ENCODE results near the gene HTRA3.

The HTRA3 gene

DNA sequence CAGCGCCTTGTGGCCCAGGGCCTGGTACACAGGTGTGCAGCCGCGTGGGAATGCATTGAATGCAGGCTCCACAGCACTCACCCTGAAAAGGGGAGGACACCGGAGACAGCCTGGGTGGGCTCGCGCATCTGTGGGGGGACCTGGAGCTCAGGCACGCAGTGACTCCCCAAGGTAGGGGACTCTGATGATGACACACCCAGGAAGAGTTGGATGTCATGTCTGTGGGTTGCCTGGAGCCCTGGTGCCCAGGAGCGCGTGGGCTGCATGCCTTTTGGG, 32.7 kb upstream of the HTRA3 start (continued):
- TF ChIP-seq ZNF8 (CRISPR knock-in tag; IDR thresholded peaks at IDR 0.05) (no peak), SNAI2 (CRISPR knock-in tag; IDR thresholded peaks at IDR 0.05) (no peak), ZFP3 (CRISPR knock-in tag; IDR thresholded peaks at IDR 0.05) (no peak), ISL1 (CRISPR knock-in tag; IDR thresholded peaks at IDR 0.05) (no peak), PPARA (CRISPR knock-in tag; IDR thresholded peaks at IDR 0.05; ENCODE audit: borderline replicate concordance) (no peak), CSRNP3 (CRISPR knock-in tag; IDR thresholded peaks at IDR 0.05) (no peak), TOX (CRISPR knock-in tag; IDR thresholded peaks at IDR 0.05; ENCODE audit: borderline replicate concordance) (no peak), OSR1 (CRISPR knock-in tag; IDR thresholded peaks at IDR 0.05) (no peak), ZNF70 (CRISPR knock-in tag; IDR thresholded peaks at IDR 0.05) (no peak)

- no peak for ATAC-seq
Measured at GRCh38 chr4:8237256-8237989, 32.1 kb upstream of the HTRA3 start.

DNA sequence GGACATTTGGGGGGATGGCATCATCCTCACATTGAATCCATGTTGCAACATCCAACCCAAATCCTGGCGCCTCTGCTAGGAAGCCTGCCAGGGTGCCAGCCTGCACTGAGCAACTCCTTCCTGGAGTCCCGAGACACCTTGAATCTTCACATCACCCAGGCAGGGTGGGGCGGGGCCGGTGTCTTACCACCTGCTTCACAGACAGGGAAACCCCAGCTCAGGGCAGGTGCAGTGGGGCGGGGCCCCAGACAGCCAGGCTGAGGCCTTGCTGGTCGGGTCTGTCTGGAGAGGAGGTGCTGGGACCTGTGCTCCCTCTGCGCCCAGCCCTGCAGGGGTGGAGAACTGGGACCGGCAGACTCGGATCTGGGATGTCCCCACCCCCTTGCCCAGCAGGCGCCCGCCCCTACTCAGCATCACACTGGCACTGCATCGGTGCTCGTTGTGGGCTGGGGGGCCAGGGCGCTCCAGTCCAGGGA, 31.5 kb upstream of the HTRA3 start:
- TF ChIP-seq OSR1 (CRISPR knock-in tag; IDR thresholded peaks at IDR 0.05) (no peak), PPARA (CRISPR knock-in tag; IDR thresholded peaks at IDR 0.05; ENCODE audit: borderline replicate concordance) (no peak), ZFP3 (CRISPR knock-in tag; IDR thresholded peaks at IDR 0.05) (no peak), ISL1 (CRISPR knock-in tag; IDR thresholded peaks at IDR 0.05) (no peak), RARB (CRISPR knock-in tag; IDR thresholded peaks at IDR 0.05) (no peak), ESRRG (CRISPR knock-in tag; IDR thresholded peaks at IDR 0.05) (no peak), CSDC2 (CRISPR knock-in tag; IDR thresholded peaks at IDR 0.05) (no peak), BACH2 (CRISPR knock-in tag; IDR thresholded peaks at IDR 0.05; ENCODE audit: borderline replicate concordance) (no peak)
- TF ChIP-seq, protein P1, sequence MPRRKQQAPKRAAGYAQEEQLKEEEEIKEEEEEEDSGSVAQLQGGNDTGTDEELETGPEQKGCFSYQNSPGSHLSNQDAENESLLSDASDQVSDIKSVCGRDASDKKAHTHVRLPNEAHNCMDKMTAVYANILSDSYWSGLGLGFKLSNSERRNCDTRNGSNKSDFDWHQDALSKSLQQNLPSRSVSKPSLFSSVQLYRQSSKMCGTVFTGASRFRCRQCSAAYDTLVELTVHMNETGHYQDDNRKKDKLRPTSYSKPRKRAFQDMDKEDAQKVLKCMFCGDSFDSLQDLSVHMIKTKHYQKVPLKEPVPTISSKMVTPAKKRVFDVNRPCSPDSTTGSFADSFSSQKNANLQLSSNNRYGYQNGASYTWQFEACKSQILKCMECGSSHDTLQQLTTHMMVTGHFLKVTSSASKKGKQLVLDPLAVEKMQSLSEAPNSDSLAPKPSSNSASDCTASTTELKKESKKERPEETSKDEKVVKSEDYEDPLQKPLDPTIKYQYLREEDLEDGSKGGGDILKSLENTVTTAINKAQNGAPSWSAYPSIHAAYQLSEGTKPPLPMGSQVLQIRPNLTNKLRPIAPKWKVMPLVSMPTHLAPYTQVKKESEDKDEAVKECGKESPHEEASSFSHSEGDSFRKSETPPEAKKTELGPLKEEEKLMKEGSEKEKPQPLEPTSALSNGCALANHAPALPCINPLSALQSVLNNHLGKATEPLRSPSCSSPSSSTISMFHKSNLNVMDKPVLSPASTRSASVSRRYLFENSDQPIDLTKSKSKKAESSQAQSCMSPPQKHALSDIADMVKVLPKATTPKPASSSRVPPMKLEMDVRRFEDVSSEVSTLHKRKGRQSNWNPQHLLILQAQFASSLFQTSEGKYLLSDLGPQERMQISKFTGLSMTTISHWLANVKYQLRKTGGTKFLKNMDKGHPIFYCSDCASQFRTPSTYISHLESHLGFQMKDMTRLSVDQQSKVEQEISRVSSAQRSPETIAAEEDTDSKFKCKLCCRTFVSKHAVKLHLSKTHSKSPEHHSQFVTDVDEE (CRISPR knock-in tag; IDR thresholded peaks at IDR 0.05), result no peak
- TF ChIP-seq, protein P2, sequence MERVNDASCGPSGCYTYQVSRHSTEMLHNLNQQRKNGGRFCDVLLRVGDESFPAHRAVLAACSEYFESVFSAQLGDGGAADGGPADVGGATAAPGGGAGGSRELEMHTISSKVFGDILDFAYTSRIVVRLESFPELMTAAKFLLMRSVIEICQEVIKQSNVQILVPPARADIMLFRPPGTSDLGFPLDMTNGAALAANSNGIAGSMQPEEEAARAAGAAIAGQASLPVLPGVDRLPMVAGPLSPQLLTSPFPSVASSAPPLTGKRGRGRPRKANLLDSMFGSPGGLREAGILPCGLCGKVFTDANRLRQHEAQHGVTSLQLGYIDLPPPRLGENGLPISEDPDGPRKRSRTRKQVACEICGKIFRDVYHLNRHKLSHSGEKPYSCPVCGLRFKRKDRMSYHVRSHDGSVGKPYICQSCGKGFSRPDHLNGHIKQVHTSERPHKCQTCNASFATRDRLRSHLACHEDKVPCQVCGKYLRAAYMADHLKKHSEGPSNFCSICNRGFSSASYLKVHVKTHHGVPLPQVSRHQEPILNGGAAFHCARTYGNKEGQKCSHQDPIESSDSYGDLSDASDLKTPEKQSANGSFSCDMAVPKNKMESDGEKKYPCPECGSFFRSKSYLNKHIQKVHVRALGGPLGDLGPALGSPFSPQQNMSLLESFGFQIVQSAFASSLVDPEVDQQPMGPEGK (CRISPR knock-in tag; IDR thresholded peaks at IDR 0.05; ENCODE audit: borderline replicate concordance), result no peak
- ATAC-seq, result no peak

More at GRCh38 chr4:8237256-8237989, 32.1 kb upstream of the HTRA3 start:
- TF ChIP-seq, protein P3, sequence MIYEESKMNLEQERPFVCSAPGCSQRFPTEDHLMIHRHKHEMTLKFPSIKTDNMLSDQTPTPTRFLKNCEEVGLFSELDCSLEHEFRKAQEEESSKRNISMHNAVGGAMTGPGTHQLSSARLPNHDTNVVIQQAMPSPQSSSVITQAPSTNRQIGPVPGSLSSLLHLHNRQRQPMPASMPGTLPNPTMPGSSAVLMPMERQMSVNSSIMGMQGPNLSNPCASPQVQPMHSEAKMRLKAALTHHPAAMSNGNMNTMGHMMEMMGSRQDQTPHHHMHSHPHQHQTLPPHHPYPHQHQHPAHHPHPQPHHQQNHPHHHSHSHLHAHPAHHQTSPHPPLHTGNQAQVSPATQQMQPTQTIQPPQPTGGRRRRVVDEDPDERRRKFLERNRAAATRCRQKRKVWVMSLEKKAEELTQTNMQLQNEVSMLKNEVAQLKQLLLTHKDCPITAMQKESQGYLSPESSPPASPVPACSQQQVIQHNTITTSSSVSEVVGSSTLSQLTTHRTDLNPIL (CRISPR knock-in tag; IDR thresholded peaks at IDR 0.05; ENCODE audit: low read depth), result no peak
- TF ChIP-seq ZNF70 (CRISPR knock-in tag; IDR thresholded peaks at IDR 0.05) (no peak), SNAI2 (CRISPR knock-in tag; IDR thresholded peaks at IDR 0.05) (no peak), TOX (CRISPR knock-in tag; IDR thresholded peaks at IDR 0.05; ENCODE audit: borderline replicate concordance) (no peak), CSRNP3 (CRISPR knock-in tag; IDR thresholded peaks at IDR 0.05) (no peak), ARNTL (CRISPR knock-in tag; IDR thresholded peaks at IDR 0.05; ENCODE audit: borderline replicate concordance, low read depth) (no peak), CSDC2 (CRISPR knock-in tag; IDR thresholded peaks at IDR 0.05) (no peak), ZNF565 (CRISPR knock-in tag; conservative IDR thresholded peaks at IDR 0.05; ENCODE audit: low read depth) (no peak)
- TF ChIP-seq, protein P4, sequence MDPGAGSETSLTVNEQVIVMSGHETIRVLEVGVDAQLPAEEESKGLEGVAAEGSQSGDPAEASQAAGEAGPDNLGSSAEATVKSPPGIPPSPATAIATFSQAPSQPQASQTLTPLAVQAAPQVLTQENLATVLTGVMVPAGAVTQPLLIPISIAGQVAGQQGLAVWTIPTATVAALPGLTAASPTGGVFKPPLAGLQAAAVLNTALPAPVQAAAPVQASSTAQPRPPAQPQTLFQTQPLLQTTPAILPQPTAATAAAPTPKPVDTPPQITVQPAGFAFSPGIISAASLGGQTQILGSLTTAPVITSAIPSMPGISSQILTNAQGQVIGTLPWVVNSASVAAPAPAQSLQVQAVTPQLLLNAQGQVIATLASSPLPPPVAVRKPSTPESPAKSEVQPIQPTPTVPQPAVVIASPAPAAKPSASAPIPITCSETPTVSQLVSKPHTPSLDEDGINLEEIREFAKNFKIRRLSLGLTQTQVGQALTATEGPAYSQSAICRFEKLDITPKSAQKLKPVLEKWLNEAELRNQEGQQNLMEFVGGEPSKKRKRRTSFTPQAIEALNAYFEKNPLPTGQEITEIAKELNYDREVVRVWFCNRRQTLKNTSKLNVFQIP (CRISPR knock-in tag; IDR thresholded peaks at IDR 0.05; ENCODE audit: borderline replicate concordance, low read depth), result no peak
- TF ChIP-seq, protein P2 (CRISPR knock-in tag; IDR thresholded peaks at IDR 0.05; ENCODE audit: borderline replicate concordance), result no peak

All from SK-N-SH treated with all-trans-retinoic acid at 6 μM for 48 hours (cell line).